GM19468 (cell line): Measurements from ENCODE around the gene CYTH1.

Experiments
- ATAC-seq: cut with Tn5 transposase; IDR thresholded peaks from one replicate; pipeline ENCODE4 v1.9.1; 2021; ENCODE audit warnings: mild to moderate bottlenecking, moderate library complexity, moderate number of reproducible peaks; ENCODE audit not compliant: unreplicated experiment; ENCODE audit errors: extremely low read depth

Gene CYTH1

DNA sequence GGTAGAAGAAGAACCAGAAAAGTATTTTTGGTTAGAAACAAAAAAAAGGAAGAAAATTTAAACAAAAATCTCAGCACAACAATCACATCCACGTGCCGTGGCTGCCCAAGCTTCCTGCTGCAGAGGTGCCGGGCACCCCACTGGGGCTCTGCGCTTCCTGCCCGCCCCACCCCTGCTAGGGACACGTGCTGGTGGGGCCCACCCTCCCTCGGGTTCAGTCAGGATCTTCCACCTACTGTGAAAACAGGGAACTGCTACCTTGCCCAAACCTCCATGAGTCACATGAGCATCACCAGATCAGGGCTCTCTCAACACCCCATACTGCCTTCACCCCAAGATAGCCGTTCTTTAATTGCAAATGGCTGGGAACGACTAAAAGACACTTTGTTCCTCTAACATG lies 24.4 kb upstream of the CYTH1 start:
- no peak for ATAC-seq

DNA sequence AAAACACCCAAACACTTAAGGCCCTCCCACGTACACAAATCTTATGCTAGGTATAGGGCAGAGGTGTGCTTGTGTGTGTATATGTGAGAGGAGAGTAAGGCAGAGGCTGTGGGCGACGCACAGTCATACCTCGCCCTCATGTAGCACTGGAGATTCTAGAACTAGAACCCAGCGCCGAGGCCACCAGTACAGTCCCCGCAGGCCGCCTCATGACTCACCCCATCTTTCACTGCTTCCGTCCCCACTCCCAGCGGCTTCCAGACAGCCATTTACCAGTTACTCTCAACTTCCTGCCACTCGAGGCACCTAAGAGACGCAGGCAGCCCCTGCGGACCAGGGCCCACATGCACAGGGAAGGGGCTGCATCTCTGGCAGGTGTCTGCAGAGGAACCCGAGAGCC lies 23.2 kb upstream of the CYTH1 start:
- no peak for ATAC-seq

DNA sequence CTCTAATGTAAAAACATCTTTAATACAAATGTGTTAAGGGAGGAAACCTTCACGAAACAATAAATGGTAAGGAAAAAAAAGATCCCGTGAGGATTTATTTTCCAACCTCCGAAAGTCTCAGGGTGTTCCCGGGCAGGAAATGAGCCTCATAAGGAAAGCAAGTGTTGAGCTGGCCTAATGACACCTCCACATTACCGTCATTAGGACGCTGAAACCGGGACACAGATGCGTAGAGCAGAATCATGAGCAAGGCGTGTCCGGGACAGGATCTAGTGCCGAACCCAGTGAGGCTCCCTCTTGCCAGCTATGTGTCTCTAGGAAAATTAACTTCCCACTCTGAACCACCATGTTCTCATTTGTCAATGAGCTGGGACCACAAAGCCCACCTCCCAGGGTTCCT lies 22.7 kb upstream of the CYTH1 start:
- no peak for ATAC-seq

- ATAC-seq, result no peak
Observed at GRCh38 chr17:78803186-78803845, 21.2 kb upstream of the CYTH1 start.

GRCh38 chr17:78802459-78802858 lies 20.4 kb upstream of the CYTH1 start:
- ATAC-seq, result no peak

DNA sequence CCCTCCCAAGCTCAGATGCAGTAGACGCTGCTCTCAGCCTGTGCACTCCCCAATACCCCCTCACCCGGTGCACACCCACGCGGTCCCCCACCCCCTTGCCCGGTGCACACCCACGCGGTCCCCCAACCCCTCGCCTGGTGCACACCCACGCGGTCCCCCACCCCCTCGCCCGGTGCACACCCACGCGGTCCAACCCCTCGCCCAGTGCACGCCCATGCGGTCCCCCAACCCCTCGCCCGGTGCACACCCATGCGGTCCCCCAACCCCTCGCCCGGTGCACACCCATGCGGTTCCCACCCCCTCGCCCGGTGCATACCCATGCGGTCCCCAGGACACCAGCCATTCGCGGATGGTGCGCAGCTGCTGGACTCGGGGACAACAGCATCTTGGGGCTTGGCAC lies 19.9 kb upstream of the CYTH1 start:
- ATAC-seq, result no peak

GRCh38 chr17:78800132-78800931 lies 18.3 kb upstream of the CYTH1 start:
- no peak for ATAC-seq

- ATAC-seq, result no peak
Observed at GRCh38 chr17:78798695-78799559, 16.9 kb upstream of the CYTH1 start.

DNA sequence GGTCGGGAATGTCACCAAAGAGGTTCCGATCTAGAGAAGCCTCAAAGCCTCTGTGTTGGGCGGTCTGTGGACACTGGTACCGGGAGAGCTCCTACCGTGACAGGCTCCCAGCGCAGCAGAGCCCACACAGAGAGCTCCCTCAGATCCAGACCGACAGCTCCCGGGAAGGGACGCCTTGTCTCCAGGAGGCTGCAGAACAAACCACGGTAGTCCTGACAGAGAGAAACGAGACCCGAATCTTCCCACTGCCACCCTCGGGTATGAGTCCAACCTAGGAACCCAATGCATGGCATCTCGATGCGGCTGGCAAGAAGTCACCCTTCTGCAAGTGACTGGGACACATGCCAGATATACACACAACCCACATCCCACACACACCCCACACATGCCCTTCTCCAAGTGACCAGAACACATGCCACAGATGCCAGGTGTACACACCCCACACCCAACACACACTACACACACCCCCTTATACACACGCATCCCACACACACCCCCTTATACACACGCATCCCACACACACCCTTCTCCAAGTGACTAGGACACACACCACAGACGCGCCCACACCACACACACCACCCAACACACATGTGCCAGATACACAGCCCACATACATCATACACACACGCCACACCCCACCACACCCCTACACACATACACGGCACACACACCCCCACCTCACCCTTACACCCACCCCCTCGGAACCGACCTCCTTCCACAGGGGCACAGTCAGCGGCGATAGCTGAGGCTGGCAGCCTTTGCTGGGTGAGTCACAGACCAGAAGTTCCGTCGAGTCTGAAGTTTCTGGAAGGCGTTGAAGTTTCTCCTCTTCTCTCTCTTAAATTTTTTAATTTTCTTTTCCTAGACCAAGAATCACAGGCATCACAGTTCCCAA lies 15.9 kb upstream of the CYTH1 start:
- ATAC-seq, result no peak

GRCh38 chr17:78797213-78797612 lies 15.1 kb upstream of the CYTH1 start:
- no peak for ATAC-seq

DNA sequence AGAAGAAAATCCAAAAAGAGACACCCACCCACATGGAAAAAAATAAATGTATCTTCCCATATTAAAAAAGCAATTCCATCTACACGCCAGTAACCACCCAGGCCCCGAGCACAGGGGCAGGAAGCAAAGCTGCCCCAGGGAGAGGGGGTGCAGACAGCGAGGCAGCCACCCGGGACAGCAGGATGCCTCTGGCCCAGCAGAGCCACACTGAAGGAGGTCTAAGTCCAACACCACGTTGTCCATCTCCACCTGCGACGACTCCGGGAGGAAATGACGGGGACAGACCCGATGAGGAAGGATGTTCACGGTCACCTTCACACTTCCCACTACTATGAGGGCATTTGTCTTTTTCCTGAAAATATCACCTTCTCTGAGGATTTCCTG lies 14.4 kb upstream of the CYTH1 start:
- no peak for ATAC-seq

GRCh38 chr17:78795861-78796516 lies 13.9 kb upstream of the CYTH1 start:
- ATAC-seq, result no peak

- ATAC-seq, result no peak
Observed at GRCh38 chr17:78794864-78795640, 13.0 kb upstream of the CYTH1 start.

DNA sequence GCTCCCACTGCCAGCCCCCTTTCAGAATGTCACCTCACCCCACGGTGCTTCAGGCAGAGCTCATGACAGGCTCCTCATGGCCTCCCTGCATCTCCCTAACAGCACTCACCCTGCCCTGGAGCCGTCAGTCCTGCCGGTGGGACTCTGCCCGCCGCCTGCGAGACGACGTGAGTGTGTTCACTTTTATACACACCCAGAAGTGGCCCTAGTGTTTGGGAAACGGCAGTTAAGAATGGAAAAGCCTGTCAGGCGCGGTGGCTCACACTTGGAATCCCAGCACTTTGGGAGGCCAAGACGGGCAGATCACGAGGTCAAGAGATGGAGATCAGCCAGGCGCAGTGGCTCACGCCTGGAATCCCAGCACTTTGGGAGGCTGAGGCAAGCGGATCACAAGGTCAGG lies 12.3 kb upstream of the CYTH1 start:
- ATAC-seq, result no peak

DNA sequence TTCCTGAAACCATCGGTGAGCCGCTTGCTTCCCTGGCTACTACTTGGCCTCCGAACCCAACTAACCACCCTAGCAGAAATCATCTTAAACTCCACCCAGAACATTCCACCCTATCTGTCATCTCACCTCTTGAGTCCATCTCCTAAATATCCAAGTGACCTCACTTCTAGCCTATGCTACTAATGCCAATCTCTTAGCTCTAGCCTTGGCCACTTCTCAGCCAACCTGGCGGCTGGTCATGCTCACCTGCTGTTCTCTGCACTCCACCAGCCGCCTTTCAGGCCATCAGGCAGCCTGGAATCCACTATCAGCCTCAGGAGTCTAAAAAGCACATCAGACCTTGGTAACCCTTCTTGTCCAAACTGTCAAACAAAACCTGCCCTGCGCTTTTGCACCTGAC lies 11.9 kb upstream of the CYTH1 start:
- no peak for ATAC-seq

DNA sequence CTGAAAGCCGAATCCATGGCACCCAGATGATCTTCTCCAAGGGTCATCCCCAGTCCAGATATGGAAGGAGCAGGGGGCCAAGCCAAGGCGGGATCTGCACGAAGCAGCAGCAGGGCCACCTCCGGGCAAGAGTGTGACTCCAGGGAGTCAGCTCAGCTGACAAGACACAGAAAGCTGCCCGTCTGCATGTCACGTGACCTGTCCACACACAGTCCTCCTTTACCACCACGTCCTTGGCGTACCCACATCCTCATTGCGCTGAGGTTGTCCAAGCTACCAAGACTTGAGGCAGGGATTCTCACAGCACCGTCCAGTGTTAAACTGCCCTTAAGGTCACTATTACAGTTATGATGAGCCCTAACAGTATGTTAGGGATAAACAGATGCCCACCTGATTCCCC lies 11.3 kb upstream of the CYTH1 start:
- ATAC-seq, result no peak

GRCh38 chr17:78791840-78792709 lies 10.0 kb upstream of the CYTH1 start:
- no peak for ATAC-seq

DNA sequence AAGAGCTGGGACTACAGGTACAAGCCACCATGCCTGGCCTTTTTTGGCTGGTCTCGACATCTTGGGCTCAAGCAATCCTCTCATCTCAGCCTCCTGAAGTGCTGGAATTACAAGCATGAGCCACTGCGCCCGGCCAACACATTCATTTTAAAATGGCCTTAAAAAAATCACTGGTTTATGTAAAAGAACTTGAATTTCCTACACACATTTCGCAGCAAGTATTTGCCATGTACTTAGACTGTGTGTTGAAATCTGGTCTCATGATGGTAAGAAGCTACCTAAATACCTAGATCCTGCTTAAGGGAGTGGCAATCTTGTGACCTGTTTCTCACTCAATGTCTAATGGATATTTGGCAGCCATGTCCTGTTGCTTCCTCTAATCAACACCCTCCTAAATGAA lies 8.5 kb upstream of the CYTH1 start:
- ATAC-seq, result no peak
